Superior temporal gyrus (tissue), 1 donor: ENCODE results near the gene CYP4F8.
"Not testable (repeated sequence)": the region's sequence is repeated elsewhere in the genome, so short reads cannot be mapped to it uniquely, and the experiment has no call there.

Experiments used
- DNase-seq: peaks from one replicate; pipeline ENCODE4 v3.0.0-alpha.2; 2016; ENCODE audit errors: extremely low spot score

Gene CYP4F8, protein sequence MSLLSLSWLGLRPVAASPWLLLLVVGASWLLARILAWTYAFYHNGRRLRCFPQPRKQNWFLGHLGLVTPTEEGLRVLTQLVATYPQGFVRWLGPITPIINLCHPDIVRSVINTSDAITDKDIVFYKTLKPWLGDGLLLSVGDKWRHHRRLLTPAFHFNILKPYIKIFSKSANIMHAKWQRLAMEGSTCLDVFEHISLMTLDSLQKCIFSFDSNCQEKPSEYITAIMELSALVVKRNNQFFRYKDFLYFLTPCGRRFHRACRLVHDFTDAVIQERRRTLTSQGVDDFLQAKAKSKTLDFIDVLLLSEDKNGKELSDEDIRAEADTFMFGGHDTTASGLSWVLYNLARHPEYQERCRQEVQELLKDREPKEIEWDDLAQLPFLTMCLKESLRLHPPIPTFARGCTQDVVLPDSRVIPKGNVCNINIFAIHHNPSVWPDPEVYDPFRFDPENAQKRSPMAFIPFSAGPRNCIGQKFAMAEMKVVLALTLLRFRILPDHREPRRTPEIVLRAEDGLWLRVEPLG

DNA sequence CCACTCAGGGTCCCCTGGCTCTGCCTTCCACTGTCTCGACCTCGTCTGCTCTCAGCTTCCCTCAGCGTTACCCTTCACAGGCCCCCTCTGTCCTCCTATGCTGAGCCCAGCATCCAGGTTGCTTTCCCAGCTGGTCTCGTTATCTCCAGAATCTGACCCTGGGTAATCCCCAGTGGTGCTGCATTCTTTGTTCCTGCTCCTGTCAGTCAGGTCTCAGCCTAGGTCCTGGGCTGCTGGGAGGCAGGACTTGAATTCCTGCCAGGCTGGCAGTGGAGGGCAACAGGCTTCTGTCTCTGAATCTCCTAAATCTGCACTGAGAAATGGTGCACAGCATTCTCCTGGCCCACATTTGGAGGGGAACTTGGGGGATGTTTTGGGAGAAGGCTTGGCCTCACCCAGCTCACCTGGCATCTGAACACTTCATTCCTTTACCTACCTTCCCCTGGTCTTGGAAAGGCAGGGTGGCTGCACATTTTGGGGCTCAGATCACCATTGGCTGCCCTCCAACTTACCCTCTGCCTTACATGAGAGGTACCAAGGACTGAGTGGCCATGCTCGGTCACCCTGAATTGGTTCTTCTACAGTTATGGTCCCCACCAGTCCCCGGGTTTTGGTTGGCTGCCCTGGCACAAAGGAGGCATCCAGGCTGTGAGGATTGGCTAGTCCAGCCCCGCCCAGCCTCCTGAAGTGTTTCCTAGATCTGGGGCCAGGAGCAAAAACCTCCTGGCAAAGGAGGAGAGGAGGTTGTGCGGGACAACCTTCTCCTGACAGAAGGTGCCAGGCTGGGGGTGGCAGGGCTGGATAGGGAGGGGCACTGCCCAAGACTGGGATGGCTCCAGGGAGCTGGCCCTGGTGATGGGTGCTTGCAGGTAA lies at the start of gene CYP4F8:
TSS of gene CYP4F8 (plus strand) at position 712 of the 873 bp plus-strand sequence. CDS start 399 bp downstream, outside the sequence.
- DNase-seq, result no peak

DNA sequence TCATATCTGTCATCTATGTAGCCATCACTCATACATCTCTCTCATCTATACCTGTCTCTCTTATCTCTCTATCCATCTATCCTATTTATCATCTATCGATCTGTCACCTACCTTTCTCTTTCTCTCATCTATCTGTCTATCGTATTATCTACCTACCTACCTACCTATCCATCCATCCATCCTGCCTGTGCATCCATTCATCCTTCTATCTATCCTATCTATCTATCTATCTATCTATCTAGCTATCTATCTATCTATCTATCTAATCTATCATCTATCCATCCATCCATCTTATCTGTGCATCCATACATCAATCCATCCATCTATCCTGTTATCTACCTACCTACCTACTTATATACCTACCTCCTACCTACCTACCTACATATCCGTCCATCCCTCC lies 44.6 kb upstream of the CYP4F8 start:
- no peak for DNase-seq

DNA sequence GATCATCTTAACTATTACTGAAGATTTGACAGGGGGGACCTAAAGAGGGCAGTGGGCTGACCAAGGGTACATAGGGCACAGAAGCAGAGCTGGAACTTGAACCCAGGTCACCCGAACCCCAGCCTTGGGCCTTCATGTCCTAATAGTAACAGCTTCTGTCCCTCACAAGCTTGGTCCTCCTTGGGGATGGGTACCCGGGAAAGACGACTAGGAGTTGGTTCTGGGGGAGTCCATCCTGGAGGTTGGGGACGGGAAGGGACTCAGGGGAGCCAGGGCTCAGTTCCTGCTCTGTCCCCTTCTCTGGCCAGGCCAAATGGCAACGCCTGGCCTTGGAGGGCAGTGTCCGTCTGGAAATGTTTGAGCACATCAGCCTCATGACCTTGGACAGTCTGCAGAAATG lies 39.6 kb upstream of the CYP4F8 start:
- DNase-seq, result no peak

DNA sequence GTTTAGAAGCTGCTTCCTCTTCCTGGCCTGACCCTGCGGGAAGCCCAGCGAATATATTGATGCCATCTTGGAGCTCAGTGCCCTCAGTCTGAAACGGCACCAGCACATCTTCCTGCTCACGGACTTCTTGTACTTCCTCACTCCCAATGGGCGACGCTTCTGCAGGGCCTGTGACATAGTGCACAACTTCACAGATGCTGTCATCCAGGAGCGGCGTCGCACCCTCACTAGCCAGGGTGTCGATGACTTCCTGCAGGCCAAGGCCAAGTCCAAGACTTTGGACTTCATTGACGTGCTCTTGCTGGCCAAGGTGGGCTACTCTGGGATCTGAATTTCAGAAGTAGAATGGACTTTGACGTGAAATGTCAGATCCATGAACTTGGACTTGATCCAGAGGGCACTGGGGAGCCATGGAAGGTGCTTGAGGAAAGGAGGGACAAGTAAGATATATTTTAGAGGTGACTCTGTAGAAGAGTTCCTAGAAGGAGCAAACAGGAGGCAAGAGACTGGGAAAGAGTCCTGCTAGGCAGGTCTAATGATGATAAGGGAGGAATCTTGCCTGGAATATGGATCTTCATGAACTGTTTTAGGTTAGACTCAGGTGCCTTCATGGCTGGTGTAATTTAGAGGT lies 38.4 kb upstream of the CYP4F8 start:
- no peak for DNase-seq

DNA sequence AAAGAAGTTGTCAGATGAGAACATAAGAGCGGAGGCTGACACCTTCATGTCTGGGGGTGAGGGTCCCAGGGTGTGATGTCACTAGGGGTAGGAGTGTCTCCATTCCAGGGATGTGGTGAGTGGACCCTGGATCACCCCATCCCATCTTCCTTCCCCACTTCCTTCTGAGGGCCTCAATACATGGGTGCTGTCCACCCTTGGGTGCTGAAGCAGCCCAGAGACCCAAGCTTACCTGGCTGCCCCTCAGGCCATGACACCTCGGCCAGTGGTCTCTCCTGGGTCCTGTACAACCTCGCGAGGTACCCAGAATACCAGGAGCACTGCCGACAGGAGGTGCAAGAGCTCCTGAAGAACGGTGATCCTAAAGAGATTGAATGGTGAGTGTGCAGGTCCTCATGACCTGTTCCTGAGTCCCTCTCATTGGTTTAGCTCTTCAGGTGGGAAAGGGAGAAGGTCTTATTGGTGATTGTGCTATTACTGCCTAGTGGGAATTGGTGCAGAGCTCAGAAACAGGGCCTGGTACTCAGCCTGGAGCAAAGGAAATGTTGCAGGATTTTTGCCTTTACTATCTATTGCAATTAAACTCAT lies 37.7 kb upstream of the CYP4F8 start:
- DNase-seq, result no peak

DNA sequence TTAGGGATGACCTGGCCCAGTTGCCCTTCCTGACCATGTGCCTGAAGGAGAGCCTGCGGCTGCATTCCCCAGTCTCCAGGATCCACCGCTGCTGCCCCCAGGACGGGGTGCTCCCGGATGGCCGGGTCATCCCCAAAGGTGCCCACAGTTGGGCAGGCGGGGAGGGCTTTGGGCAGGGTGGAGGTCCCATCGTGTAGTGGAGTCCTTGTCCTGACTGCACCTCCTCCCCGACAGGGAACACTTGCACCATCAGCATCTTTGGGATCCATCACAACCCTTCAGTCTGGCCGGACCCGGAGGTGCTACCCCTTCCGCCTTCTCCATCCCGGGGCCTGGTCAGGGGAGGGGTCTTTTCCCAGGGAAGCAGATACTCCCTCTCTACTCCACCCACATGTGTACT lies 31.7 kb upstream of the CYP4F8 start:
- DNase-seq, result no peak

DNA sequence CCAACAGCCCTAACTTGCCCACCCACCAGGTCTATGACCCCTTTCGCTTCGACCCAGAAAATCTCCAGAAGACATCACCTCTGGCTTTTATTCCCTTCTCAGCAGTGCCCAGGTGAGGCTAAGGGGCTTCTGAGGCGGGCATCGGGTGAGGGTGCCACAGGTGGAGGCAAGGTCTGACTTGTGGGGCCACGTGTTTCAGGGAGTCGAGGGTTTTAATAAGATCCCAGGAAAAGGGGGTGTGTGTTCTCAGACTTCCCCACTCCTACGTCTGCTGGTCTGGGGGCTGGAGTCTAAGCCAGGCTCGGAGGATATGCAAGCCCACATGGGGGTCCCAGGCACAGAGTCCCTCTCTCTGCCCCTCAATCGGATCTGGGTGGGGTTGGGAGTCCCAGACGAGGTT lies 30.9 kb upstream of the CYP4F8 start:
- no peak for DNase-seq

DNA sequence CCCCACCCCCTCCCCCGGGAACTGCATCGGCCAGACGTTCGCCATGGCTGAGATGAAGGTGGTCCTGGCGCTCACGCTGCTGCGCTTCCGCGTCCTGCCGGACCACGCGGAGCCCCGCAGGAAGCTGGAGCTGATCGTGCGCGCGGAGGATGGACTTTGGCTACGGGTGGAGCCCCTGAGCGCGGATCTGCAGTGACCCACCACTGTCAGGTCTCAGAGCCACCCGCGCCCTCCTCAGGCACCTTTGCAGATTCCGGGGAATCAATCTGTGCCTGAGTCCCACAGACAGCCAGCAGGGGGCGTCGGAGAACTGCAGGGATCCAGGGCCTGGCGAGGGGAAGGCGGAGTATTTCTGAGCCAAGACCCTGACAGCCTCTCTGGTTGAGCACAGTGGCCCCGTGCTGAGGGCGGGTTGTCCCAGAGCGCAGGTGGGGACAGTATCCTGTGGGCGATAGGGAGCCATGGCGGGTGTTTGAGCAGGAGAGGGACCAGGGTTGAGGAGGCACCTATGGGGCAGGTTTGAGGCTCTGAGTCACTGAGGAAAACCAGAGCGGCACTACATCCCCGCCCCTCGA lies 30.4 kb upstream of the CYP4F8 start:
- peak; percentile 73 for DNase-seq

DNA sequence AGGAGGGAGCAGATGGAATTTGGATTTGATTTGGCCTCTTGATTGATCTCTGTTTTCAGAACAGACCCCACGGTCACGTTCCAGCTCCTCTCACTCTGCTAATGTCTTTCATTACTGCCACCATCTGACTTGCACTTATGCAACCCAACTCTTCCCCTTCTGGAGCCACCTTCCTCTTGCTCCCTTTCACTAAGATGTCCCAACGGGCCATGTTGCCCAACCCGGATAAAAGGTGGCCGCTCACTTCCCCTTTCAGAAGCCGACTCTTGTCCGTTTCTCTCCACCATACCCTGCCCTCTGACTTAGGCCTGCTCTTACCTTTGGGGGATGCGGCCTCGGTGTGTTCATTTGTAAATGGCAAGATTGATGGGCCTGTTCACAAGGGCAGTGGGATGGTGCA lies 27.4 kb upstream of the CYP4F8 start:
- DNase-seq, result no peak

DNA sequence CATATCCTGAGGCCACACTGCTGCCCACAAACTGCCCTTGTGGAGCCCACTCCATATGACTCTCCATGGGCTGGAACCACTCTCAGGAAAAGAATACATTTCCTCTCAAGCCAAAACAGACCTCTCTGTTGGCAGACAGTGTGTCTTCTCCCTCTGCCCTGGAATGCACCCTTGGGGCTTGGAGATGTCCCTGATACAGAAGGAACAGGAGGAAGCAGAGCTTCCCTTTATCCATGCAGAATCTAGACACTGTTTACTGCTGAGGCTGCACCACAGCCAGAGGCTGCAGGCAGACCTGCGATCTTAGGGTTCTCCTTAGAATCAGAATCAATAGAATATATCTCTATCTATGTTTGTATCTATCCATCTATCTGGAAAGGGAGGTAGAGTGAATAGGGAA lies 26.8 kb upstream of the CYP4F8 start:
- no peak for DNase-seq

DNA sequence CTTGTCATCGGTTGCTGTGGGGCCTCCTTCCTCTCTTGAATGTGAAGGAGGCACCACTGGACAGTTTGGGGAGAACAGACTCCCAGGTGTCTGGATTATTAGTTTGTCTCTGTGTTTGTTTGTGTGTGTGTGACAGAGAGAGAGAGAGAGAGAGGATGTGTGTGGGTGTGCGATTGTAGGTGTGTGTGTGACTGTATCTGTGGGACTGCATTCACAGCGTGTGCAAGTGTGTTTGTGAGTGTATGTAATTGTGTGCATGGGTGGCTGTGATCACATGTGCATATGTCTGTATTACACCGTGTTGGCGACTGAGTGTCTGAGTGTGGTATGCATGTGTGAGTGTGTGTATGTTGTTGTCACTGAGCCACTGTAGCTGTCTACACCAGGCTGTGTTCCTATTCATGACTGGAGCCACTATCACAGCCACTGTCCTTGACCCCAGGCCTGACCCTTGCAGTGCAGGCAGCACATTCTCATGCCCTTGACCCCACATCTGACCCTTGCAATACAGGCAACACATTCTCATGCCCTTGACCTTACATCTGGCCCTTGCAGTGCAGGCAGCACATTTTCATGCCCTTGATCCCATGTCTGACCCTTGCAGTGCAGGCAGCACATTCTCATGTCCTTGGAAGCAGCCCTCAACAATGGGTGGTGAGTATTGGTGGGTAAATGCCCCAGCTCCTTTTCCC lies 25.1 kb upstream of the CYP4F8 start:
- no peak for DNase-seq

DNA sequence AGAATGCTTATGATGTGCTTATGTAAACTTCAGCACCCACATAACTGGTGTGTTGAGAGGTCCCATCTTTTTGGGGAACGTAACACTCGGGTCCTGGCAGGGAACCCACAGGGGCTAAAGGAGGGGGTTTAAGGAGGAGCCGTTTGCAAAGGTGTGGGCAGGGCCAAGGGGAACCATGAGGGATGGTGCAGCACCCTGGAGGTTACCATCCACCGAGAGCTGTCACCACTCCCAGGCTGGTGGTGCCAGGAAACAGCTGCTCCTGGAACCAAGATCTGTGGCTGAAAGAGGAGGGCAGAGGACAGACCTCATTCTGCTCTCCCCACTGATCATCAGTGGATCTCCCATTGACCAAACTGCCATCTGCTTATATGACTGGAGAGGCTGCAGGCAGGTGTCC lies 23.2 kb upstream of the CYP4F8 start:
- DNase-seq, result no peak

DNA sequence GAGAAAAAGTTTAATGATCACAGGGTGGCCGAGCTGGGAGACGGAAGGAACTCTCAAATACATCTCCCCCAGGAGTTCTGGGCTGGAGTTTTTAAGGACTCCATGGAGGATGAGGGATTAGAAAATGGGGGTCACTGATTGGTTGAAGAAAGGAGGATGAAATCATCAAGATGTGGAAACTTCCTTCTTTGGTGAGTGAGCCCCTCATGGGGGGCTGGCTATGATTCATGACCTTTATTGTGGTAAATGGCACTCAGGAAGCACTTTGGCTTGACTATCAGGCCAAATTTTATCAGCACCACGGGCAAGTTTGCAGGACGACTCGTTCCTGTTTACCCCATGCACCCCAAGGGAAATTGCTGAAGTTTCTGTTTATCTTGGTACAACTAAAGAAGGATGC lies 22.5 kb upstream of the CYP4F8 start:
- DNase-seq, result not testable (repeated sequence)

DNA sequence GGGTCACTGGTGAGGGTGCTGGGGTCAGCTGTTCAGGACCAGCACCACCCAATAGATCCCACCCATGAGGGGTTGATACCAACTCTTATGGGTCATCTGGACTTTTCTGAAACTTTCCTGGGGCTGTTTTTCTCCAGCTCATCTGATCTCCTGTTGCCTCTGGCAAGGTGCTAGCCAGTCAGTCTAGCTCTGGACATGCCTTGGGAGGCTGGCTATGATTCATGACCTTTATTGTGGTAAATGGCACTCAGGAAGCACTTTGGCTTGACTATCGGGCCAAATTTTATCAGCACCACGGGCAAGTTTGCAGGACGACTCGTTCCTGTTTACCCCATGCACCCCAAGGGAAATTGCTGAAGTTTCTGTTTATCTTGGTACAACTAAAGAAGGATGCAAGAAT lies 21.3 kb upstream of the CYP4F8 start:
- DNase-seq, result not testable (repeated sequence)

DNA sequence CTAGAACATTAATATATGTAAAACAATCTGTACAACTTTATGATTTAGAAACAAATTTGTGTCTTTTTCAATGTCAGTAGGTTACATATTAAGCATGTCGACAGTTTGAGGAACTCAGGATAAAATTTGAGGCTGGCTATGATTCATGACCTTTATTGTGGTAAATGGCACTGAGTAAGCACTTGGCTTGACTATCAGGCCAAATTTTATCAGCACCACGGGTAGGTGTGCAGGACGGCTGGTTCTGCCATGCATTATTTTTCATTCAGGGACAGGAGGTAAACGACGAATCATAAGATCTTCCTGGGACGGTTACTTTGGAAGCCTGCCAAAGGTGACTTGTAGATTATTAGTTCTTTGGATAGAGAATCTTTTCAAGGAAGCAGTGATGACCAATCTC lies 19.9 kb upstream of the CYP4F8 start:
- no peak for DNase-seq

DNA sequence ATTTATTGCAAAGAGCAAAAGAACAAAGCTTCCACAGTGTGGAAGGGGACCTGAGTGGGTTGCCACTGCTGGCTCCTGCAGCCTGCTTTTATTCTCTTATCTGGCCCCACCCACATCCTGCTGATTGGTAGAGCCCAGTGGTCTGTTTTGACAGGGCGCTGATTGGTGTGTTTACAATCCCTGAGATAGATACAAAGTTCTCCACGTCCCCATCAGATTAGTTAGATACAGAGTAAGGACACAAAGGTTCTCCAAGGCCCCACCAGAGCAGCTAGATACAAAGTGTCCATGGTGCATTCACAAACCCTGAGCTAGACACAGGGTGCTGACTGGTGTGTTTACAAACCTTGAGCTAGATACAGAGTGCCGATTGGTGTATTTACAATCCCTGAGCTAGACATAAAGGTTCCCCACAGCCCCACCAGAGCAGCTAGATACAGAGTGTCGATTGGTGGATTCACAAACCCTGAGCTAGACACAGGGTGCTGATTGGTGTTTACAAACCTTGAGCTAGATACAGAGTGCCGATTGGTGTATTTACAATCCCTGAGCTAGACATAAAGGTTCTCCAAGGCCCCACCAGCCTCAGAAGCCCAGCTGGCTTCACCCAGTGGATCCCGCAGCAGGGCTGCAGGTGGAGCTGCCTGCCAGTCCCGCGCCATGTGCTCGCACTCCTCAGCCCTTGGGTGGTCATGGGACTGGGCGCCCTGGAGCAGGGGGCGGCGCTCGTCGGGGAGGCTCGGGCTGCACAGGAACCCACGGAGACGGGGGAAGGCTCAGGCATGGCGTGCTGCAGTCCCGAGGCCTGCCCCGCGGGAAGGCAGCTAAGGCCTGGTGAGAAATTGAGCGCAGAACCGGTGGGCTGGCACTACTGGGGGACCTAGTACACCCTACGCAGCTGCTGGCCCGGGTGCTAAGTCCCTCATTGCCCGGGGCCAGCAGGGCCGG lies 6.8 kb upstream of the CYP4F8 start:
- DNase-seq, result not testable (repeated sequence)

DNA sequence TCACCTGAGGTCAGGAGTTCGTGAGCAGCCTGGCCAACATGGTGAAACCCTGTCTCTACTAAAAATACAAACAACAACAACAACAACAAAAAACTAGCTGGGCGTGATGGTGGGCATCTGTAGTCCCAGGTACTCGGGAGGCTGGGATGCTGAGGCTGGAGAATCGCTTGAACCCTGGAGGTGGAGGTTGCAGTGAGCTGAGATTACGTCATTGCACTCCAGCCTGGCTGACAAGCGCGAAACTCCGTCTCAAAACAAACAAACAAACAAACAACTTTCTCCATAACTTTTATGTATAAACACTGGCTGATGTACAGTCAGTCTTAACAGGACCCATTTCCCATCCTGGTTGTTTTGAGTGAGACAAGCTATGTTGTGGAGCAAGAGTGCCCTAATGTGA lies 5.8 kb upstream of the CYP4F8 start:
- DNase-seq, result no peak

DNA sequence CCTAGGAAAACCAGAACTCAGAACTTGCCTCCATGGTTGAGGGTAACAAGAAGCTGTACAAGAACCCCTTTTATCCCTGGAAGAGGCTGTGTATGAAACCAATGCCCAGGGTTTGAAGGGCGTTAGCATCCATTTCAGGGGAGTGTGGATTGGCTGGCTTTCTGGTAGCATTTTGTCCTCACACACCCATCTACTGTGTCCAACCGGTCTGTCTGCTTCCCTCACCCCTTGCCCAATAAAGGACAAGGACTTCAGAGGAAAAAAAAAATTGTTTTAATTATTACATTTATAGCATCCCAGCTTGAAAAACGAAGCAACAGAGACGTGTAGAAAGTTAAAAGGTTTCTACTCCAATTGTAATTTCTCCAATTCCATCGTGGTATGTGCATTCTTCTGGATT lies 2.7 kb upstream of the CYP4F8 start:
- no peak for DNase-seq

DNA sequence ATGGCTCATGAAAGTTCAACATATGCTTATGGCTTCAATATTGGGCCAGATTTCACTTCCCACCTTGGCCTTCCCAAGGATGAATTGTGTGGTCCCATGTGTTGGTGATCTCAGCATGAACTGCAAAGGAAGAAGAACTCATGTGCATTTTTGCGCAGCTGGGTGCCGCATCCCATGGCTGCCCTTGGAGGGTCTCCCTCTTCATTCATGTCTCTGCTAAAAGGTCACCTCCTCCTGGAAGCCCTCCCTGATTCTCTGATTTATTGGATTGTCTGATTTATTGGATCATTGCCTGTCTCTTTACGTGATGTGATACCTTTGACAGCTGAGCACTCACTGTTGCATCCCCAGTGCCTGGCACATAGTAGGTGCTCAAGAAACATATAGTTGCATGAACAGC lies 1.7 kb upstream of the CYP4F8 start:
- DNase-seq, result no peak

DNA sequence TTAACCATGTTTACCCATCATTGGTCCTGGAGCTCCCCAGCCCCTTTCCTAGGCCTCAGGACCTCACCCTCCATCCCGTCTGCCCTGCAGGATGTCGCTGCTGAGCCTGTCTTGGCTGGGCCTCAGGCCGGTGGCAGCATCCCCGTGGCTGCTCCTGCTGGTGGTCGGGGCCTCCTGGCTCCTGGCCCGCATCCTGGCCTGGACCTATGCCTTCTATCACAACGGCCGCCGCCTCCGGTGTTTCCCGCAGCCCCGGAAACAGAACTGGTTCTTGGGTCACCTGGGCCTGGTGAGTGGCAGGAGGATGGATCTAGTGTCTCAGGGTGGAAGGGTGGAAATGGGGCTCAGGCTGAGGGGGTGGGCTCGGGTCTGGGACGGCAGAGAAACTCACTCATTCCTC lies 508 bp downstream of the CYP4F8 start:
- DNase-seq, result no peak
